ENCODE data around the gene CRYBA2.

The CRYBA2 gene

GRCh38 chr2:219022041-219022440 lies 28.8 kb upstream of the CRYBA2 start:
- Mint-ChIP-seq H3K27ac (no peak overlapping the region), H3K4me1 (no peaks in the 10 kb centered on the region), H3K4me3 (no peak overlapping the region), H3K9me3 (no peaks in the 10 kb centered on the region), H3K36me3 (ENCODE audit: low read depth) (no peaks in the 10 kb centered on the region), H3K27me3 (ENCODE audit: low read depth, poor library complexity) (peaks cover 60% of the 10 kb centered on the region)
- no peak for DNase-seq
- TF ChIP-seq CTCF (IDR thresholded peaks at IDR 0.05) = no peak

- H3K4me1 Mint-ChIP-seq = no peaks in the 10 kb centered on the region
- DNase-seq = no peak
- H3K9me3 Mint-ChIP-seq = no peaks in the 10 kb centered on the region
- H3K36me3 Mint-ChIP-seq (ENCODE audit: low read depth) = no peaks in the 10 kb centered on the region
- TF ChIP-seq CTCF (IDR thresholded peaks at IDR 0.05) = no peak
- H3K27ac Mint-ChIP-seq = no peak overlapping the region
- no peak overlapping the region for H3K4me3 Mint-ChIP-seq
- H3K27me3 Mint-ChIP-seq (ENCODE audit: low read depth, poor library complexity) = peaks cover 59% of the 10 kb centered on the region
These were observed 28.4 kb upstream of the CRYBA2 start for GRCh38 chr2:219021591-219021990.

GRCh38 chr2:219020604-219021365 lies 27.6 kb upstream of the CRYBA2 start:
- H3K27ac Mint-ChIP-seq = no peak overlapping the region
- H3K36me3 Mint-ChIP-seq (ENCODE audit: low read depth) = no peaks in the 10 kb centered on the region
- no peak overlapping the region for H3K4me3 Mint-ChIP-seq
- peaks cover 59% of the 10 kb centered on the region for H3K27me3 Mint-ChIP-seq (ENCODE audit: low read depth, poor library complexity)
- H3K9me3 Mint-ChIP-seq = no peaks in the 10 kb centered on the region
- H3K4me1 Mint-ChIP-seq = no peaks in the 10 kb centered on the region
- no peak for DNase-seq
- TF ChIP-seq CTCF (IDR thresholded peaks at IDR 0.05) = no peak

GRCh38 chr2:219019436-219019835 lies 26.2 kb upstream of the CRYBA2 start:
- no peaks in the 10 kb centered on the region for H3K9me3 Mint-ChIP-seq
- no peaks in the 10 kb centered on the region for H3K4me1 Mint-ChIP-seq
- peaks cover 62% of the 10 kb centered on the region for H3K27me3 Mint-ChIP-seq (ENCODE audit: low read depth, poor library complexity)
- no peak overlapping the region for H3K27ac Mint-ChIP-seq
- no peak for DNase-seq
- TF ChIP-seq CTCF (IDR thresholded peaks at IDR 0.05) = no peak
- H3K36me3 Mint-ChIP-seq (ENCODE audit: low read depth) = no peaks in the 10 kb centered on the region
- no peak overlapping the region for H3K4me3 Mint-ChIP-seq

GRCh38 chr2:219018726-219019125 lies 25.5 kb upstream of the CRYBA2 start:
- H3K9me3 Mint-ChIP-seq = no peaks in the 10 kb centered on the region
- no peak for DNase-seq
- no peaks in the 10 kb centered on the region for H3K36me3 Mint-ChIP-seq (ENCODE audit: low read depth)
- no peak for TF ChIP-seq CTCF (IDR thresholded peaks at IDR 0.05)
- H3K4me1 Mint-ChIP-seq = no peaks in the 10 kb centered on the region
- no peak overlapping the region for H3K4me3 Mint-ChIP-seq
- no peak overlapping the region for H3K27ac Mint-ChIP-seq
- peaks cover 69% of the 10 kb centered on the region for H3K27me3 Mint-ChIP-seq (ENCODE audit: low read depth, poor library complexity)

GRCh38 chr2:219018286-219018685 lies 25.1 kb upstream of the CRYBA2 start:
- no peak overlapping the region for H3K4me3 Mint-ChIP-seq
- H3K36me3 Mint-ChIP-seq (ENCODE audit: low read depth) = no peaks in the 10 kb centered on the region
- no peaks in the 10 kb centered on the region for H3K9me3 Mint-ChIP-seq
- H3K27me3 Mint-ChIP-seq (ENCODE audit: low read depth, poor library complexity) = peaks cover 73% of the 10 kb centered on the region
- no peak for TF ChIP-seq CTCF (IDR thresholded peaks at IDR 0.05)
- no peak overlapping the region for H3K27ac Mint-ChIP-seq
- no peaks in the 10 kb centered on the region for H3K4me1 Mint-ChIP-seq
- DNase-seq = no peak
